ENCODE results near the gene MED7.

Gene MED7

DNA sequence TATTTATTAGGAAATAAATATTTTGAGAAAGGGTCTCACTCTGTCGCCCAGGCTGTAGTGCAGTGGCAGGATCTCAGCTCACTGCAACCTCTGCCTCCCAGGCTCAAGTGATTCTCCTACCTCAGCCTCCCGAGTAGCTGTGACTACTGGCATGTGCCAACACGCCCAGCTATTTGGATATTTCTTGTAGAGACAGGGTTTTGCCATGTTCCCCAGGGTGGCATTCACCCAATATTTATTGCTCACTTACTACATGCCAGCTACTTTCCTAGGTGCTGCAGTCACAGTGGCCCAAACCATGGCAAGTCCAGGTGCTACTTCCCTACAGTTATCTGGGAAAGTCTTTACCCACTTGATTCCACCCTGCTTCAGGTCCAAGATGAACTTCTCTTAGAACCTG is 8.3 kb upstream of the MED7 start:
- DNase-seq (ENCODE audit: low read depth), result no peak
- H3K4me3 ChIP-seq (ENCODE audit: low read depth, low read length), result no peak overlapping the region
- TF ChIP-seq, protein P1, sequence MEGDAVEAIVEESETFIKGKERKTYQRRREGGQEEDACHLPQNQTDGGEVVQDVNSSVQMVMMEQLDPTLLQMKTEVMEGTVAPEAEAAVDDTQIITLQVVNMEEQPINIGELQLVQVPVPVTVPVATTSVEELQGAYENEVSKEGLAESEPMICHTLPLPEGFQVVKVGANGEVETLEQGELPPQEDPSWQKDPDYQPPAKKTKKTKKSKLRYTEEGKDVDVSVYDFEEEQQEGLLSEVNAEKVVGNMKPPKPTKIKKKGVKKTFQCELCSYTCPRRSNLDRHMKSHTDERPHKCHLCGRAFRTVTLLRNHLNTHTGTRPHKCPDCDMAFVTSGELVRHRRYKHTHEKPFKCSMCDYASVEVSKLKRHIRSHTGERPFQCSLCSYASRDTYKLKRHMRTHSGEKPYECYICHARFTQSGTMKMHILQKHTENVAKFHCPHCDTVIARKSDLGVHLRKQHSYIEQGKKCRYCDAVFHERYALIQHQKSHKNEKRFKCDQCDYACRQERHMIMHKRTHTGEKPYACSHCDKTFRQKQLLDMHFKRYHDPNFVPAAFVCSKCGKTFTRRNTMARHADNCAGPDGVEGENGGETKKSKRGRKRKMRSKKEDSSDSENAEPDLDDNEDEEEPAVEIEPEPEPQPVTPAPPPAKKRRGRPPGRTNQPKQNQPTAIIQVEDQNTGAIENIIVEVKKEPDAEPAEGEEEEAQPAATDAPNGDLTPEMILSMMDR (conservative IDR thresholded peaks at IDR 0.05; ENCODE audit: low read depth, low read length), result no peak

DNA sequence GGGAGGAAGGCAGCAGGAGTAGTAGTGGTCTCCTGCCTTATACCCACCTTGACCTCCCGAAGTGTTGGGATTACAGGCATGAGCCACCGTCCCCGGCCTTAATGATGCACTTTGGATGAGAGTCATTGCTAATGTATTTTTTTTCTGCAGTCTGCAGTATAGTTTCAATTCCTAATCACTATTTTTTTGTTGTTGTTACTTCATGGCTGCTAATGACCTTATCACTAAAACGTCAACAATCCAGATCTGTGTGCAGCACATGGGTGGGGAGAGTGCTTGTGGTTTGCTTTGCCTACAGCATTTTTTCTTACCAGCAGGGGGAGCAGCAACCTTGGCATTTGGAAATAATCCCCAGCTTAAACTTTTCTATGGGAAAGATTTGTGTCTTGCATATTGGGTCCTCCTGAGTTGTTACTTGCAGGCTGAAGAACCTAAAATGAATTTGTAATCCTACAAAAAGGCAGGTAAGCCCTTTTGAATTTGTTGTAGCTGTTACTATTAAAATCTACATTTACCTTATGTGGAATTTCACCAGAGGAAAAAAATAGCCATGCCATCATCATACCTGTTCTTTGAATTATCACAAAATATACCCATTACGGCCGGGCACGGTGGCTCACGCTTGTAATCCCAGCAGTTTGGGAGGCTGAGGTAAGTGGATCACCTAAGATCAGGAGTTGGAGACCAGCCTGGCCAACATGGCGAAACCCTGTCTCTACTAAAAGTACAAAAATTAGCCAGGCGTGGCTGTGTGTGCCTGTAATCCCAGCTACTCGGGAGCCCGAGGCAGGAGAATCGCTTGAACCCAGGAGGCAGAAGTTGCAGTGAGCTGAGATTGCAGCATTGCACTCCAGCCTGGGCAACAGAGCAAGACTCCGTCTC is 6.3 kb upstream of the MED7 start:
- DNase-seq (ENCODE audit: low read depth), result peak; percentile 83
- TF ChIP-seq, protein P1 (conservative IDR thresholded peaks at IDR 0.05; ENCODE audit: low read depth, low read length), result peak; percentile 92
- no peak overlapping the region for H3K4me3 ChIP-seq (ENCODE audit: low read depth, low read length)

DNA sequence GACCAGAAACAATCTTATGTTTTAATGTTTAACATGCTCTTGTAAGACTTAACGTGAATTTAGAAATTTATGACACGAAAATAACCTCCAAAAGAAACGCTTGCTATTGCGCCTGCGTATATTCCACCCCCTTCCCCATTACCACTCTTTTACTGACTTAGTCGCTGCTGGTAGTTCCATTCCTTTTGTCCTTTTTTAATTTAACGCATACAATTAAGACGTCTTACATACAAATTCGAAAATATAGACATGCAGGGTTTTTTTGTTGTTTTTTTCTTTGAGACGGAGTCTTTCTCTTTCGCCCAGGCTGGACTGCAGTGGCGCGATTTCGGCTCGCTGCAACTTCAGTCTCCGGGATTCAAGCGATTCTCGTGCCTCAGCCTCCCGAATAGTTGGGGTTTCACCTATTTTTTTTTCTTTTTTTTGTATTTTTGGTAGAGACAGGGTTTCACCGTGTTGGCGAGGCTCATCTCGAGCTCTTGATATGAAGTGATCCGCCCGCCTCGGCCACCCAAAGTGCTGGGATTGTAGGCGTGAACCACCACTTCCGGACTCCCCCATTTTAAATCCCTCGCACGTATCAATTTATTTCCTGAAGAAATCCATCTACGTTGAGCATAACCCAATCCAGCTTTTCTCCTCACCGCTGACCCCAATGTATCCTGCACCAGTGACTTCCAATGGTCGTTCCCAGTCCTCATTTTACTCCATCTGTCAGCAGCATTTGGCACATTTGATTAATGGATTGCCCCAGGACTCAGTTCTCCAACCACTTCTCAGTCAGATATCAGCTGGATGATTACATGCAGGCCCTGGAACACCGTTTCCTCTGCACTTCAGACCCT is 684 bp upstream of the MED7 start:
- peak overlapping the region; percentile 94 for H3K4me3 ChIP-seq (ENCODE audit: low read depth, low read length)
- TF ChIP-seq, protein P1 (conservative IDR thresholded peaks at IDR 0.05; ENCODE audit: low read depth, low read length), result no peak
- DNase-seq (ENCODE audit: low read depth), result peak; percentile 36

DNA sequence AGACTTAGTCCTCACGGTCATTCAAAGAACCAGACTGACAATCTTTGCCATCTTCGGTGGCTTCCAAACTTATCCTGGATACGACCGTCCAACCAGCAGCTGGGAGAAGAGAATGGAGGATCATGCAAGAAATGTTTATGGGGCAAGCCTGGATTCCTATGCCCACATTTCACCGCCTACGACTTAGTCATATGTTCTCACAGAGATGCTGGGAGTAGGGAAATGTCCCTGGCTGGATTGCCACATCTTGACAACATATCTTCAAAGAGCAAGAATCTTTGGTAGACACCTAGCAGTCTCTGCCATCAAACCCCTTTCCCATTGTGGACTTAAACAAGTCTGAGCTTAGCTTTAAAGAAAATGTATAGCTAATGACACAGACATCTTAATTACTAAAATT is 5.0 kb downstream of the MED7 start:
- no peak overlapping the region for H3K4me3 ChIP-seq (ENCODE audit: low read depth, low read length)
- no peak for DNase-seq (ENCODE audit: low read depth)
- TF ChIP-seq, protein P1 (conservative IDR thresholded peaks at IDR 0.05; ENCODE audit: low read depth, low read length), result no peak

DNA sequence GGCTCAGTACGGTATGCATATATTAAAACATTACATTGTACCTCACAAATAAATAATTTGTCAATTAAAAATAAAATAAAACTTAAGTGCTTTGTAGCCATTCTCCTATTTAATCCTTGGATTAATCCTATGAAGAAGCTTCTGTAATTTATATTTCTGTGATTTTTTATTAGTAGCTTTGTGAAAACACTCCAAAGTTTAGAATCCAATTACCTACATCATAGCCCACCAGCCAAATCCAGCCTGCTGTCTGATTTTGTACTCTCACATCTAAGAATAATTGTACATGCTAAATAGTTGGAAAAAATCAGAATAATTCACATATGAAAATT is 10.4 kb downstream of the MED7 start:
- TF ChIP-seq, protein P1 (conservative IDR thresholded peaks at IDR 0.05; ENCODE audit: low read depth, low read length), result no peak
- no peak overlapping the region for H3K4me3 ChIP-seq (ENCODE audit: low read depth, low read length)
- no peak for DNase-seq (ENCODE audit: low read depth)

DNA sequence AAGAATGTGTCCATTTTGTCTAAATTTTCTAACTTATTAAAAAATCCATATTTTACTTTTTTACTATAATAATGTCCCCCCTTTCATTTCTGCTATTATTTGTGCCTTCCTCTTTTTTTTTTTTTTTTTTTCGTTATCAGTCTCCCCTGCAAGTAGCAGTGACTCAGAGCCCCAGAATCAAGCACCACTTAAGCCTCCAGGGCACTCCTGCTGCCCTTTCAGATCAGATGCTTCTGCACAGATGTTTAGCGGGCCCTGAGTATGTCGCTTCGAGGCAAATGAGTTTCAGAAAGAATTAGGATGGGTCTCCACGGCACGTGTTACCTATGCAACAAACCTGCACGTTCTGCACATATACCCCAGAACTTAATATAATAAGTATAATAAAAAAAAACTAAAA is 11.7 kb downstream of the MED7 start:
- TF ChIP-seq, protein P1 (conservative IDR thresholded peaks at IDR 0.05; ENCODE audit: low read depth, low read length), result no peak
- no peak for DNase-seq (ENCODE audit: low read depth)
- H3K4me3 ChIP-seq (ENCODE audit: low read depth, low read length), result no peak overlapping the region

All from choroid plexus epithelial cell (primary cell).